Fibroblast of mammary gland (primary cell): ENCODE data around the gene ADGRB3.
"Not testable (repeated sequence)": the region's sequence is repeated elsewhere in the genome, so short reads cannot be mapped to it uniquely, and the experiment has no call there.

Experiments used
- DNase-seq: peaks from one replicate; pipeline ENCODE4 v3.0.0-alpha.2; 2010; ENCODE audit warnings: low read depth
- H3K4me3 ChIP-seq: 2 replicates; pipeline ENCODE4 v1.5.1; 2011; ENCODE audit warnings: low read depth, mild to moderate bottlenecking, low read length, moderate library complexity; ENCODE audit not compliant: control insufficient read depth
- CTCF ChIP-seq: conservative IDR thresholded peaks from 2 replicates; pipeline ENCODE4 v1.5.1; 2011; ENCODE audit warnings: low read depth, low read length, inconsistent platforms; ENCODE audit not compliant: control insufficient read depth, insufficient read depth

ADGRB3 gene

GRCh38 chr6:68658338-68658737 lies 23.3 kb downstream of the ADGRB3 start:
- no peak for DNase-seq
- TF ChIP-seq CTCF = no peak
- H3K4me3 ChIP-seq = no peak overlapping the region

DNA sequence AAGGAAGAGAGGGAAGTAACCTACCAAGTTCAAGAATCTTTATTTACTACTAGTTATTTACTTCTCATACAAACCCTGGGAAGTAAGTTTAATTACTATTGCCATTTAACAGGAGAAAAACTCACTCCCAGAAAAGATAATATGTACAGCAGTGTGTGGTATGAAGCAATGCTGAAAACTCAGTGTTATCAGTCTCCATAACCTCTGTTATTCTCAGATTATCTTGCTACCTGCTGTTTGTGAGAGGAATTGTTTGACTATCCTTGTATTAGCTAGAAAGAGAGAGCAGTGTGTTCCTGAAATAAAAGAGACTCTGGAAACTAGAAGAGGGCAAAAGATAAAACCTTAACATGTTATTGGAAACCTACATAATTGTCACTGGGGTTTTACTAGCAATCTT lies 38.2 kb downstream of the ADGRB3 start:
- DNase-seq = no peak
- H3K4me3 ChIP-seq = no peak overlapping the region
- no peak for TF ChIP-seq CTCF

DNA sequence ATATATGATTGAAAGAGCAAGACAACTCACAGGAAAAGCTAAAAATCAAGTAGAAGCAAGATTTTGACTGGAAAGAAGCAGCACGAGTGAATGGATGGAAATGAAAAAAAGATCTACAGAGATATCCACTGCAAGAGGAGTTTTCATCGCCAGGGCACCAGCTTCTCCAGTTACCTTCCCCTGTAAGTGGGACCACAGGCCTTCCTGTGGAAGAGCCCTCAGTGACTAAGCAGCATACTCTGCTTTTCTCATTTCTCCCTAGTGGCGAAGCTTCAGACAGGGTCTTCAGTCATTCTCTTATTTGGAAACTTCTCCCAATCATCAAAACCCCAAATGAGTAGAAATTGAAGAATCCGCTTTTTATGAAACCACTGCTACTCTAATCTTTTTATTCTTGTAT lies 40.5 kb downstream of the ADGRB3 start:
- TF ChIP-seq CTCF = no peak

GRCh38 chr6:68676094-68676493 lies 41.0 kb downstream of the ADGRB3 start:
- not testable (repeated sequence) for DNase-seq, H3K4me3 ChIP-seq

More for the DNA sequence above, 40.5 kb downstream of the ADGRB3 start:
- no peak for DNase-seq
- H3K4me3 ChIP-seq = no peak overlapping the region

- H3K4me3 ChIP-seq = no peak overlapping the region
- TF ChIP-seq CTCF = no peak
- no peak for DNase-seq
These were observed 42.0 kb downstream of the ADGRB3 start for GRCh38 chr6:68677058-68677457.

DNA sequence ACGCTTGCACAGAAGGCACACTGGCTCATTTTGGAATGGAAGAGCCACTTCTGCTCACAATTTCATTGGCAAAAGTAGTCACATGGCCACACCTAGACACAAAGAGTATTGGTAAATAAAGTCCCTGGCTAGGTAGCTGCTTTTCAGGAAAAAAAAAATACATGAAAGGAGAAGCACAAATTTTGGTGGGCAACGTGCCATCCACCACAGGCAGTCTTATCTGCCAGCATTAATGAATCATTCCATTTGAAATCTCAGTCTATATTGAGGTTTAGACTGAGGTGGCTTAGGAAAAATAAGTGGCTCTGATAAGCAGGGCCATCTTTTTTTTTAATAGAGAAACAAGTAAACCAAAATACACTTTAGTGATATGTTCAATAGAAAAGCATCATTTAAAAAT lies 44.3 kb downstream of the ADGRB3 start:
- no peak overlapping the region for H3K4me3 ChIP-seq
- TF ChIP-seq CTCF = no peak
- DNase-seq = no peak

DNA sequence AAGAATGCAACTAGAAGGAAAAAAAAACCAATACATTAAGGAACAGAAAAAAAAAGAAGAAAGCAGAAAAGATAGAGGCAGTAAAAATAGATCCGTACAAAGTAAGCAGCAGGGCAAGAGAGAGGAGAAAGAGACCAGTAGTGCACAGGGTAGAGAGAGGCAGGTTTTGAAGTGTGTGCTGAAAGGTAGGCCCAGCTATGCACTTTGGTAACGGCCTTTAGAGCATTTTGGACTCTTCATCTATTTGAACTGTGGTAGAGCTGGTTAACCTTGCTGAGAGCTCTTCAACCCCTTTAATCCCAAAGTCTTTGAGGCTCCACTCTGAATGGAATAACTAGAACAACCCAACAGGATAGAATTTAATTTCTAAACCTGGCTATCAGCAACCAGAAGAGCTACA lies 45.2 kb downstream of the ADGRB3 start:
- no peak overlapping the region for H3K4me3 ChIP-seq
- no peak for DNase-seq
- TF ChIP-seq CTCF = no peak
